Right cardiac atrium (tissue), 5 donors: Measurements from ENCODE around the gene ACTRT3. TPM values are rescaled to one million over a fixed set of nuclear protein-coding genes. Genes with fewer than 3 reads are reported as not detected.
"Not testable (repeated sequence)": the region's sequence is repeated elsewhere in the genome, so short reads cannot be mapped to it uniquely, and the experiment has no call there.

Experiments used
- ATAC-seq, 2 donors: fragments of 200-7000 bp; cut with Tn5 transposase; one replicate each; pipeline versions ENCODE4 v1.8.0 to v1.9.1; 2020; ENCODE audit warnings: moderate library complexity in 2 of 2, mild to moderate bottlenecking in 1 of 2
- DNase-seq, 3 donors: peaks; one replicate each; pipeline ENCODE4 v3.0.0-alpha.2; 2020
- H3K27ac ChIP-seq: one replicate; pipeline ENCODE4 v1.5.1; 2013; ENCODE audit warnings: mild to moderate bottlenecking, low read length, control low read depth, moderate library complexity
- H3K27me3 ChIP-seq: one replicate; pipeline ENCODE4 v1.6.1; 2013; ENCODE audit not compliant: control insufficient read depth, insufficient read depth
- H3K4me1 ChIP-seq: one replicate; pipeline ENCODE4 v1.6.1; 2013; ENCODE audit warnings: low read length; ENCODE audit not compliant: control insufficient read depth, insufficient read depth
- H3K4me3 ChIP-seq: one replicate; pipeline ENCODE4 v1.5.1; 2013; ENCODE audit warnings: low read length, control low read depth
- H3K9me3 ChIP-seq: one replicate; pipeline ENCODE4 v1.6.1; 2013; ENCODE audit warnings: low read length; ENCODE audit not compliant: control insufficient read depth
- WGBS: extraction: QIAGEN DNeasy Blood & Tissue Kit; methylation state at CpG from one replicate; pipeline ENCODE4 v1.1.7; 2013; 5-methylcytosine and 5-hydroxymethylcytosine counted together
- intact Hi-C, 4 donors: fragments of 100-400 bp; cut with DNase I; formaldehyde crosslinking; loops; one replicate each; pipeline versions ENCODE4 v1.11.0 to v1.14.0; 2022 to 2023
- polyA plus RNA-seq: library from polyadenylated mRNA; stranded (reverse); fragments of 200-250 nt; gene quantifications from one replicate; pipeline ENCODE4 v1.2.3, GENCODE V29; 2013
- total RNA-seq, 4 donors: library from RNA; stranded (reverse); fragmentation: NEBNext Ultra II Directional; extraction: Animal tissue kit (Norgen Biotek cat#: 25700); gene quantifications; one replicate each; pipeline ENCODE4 v1.2.1, GENCODE V29; 2021
- donor health status: healthy with polysubstance abuse.
- donor health status: DM: no; HTN: yes; CAD: no.
- donor health status: DM: no; HTN: no; CAD: no.
- donor health status: DM: no; HTN: yes; CAD: no; lungs with severe emphysema.
- donor health status: DM: yes; HTN: yes; CAD: no.

The ACTRT3 gene
- total and polyA plus RNA-seq, 5 donors = 1.1 to 2.8 (median 2.1) TPM

- Histone ChIP-seq H3K27ac (no peak overlapping the region), H3K27me3 (peaks cover 3% of the 10 kb centered on the region), H3K4me1 (no peaks in the 10 kb centered on the region), H3K4me3 (no peak overlapping the region), H3K9me3 (no peaks in the 10 kb centered on the region)
- DNase-seq (no peak), ATAC-seq (no peak)
- intact Hi-C loops = no loop called here
- WGBS = 31% methylated on average over 2 of the region's 2 CpGs
Measured at GRCh38 chr3:169750665-169751064, 18.7 kb downstream of the ACTRT3 start.

DNA sequence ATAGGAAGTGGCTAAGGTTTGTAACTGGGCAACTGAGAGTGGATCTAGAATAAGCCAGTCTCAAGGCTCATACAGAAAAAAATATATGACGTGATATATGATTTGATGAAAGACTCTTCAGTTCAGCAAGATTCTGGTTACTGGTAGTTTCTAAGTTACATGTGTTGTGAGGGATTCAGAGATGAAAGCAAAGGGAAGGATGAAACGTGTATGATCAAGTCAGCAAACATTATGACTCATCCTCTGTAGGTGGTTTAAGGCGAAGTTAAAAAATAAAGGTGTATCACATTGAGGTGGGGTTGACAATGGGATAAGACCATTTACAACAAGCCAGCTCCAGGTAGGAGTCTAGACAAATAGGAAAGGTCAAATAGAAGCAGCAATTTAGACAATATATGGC is 20.7 kb downstream of the ACTRT3 start:
- no peak overlapping the region for H3K27ac ChIP-seq
- H3K4me1 ChIP-seq = no peaks in the 10 kb centered on the region
- DNase-seq (no peak), ATAC-seq (no peak)
- WGBS = 74% methylated on average over 3 of the region's 3 CpGs
- H3K27me3 ChIP-seq = peaks cover 3% of the 10 kb centered on the region
- H3K9me3 ChIP-seq = no peaks in the 10 kb centered on the region
- H3K4me3 ChIP-seq = no peak overlapping the region
- intact Hi-C loops = loop anchor here in 3 of 4 donors (5.0 to 10.0 kb wide), 5 partner anchors 81 to 794 kb away; no protein-coding TSS in a partner anchor

DNA sequence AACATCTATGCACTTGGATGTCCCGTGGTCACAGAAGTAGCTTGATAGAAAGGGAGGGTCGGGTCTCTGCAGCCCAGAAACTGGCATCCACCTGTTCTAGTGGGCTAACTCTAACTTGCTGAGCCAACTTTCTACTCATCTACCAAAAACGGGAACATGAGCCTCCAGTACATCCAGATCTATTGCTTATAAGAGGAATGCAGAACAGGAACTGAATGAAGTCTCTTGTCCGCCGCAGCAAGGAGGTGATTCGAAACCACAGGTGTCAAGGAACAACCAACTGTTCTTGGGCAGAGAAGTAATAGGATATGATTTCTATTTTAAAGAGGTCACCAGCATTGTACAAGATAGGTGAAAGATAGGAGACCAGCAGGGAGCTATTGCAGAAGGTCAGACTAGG is 22.4 kb downstream of the ACTRT3 start:
- DNase-seq = no peak
- 65% methylated on average over 6 of the region's 6 CpGs for WGBS
- H3K4me3 ChIP-seq = no peak overlapping the region
- ATAC-seq = no peak
- intact Hi-C loops = loop anchor here in 3 of 4 donors (5.0 to 10.0 kb wide), 5 partner anchors 80 to 792 kb away; no protein-coding TSS in a partner anchor
- peaks cover 3% of the 10 kb centered on the region for H3K27me3 ChIP-seq
- H3K9me3 ChIP-seq = no peaks in the 10 kb centered on the region
- H3K4me1 ChIP-seq = no peaks in the 10 kb centered on the region
- H3K27ac ChIP-seq = no peak overlapping the region

DNA sequence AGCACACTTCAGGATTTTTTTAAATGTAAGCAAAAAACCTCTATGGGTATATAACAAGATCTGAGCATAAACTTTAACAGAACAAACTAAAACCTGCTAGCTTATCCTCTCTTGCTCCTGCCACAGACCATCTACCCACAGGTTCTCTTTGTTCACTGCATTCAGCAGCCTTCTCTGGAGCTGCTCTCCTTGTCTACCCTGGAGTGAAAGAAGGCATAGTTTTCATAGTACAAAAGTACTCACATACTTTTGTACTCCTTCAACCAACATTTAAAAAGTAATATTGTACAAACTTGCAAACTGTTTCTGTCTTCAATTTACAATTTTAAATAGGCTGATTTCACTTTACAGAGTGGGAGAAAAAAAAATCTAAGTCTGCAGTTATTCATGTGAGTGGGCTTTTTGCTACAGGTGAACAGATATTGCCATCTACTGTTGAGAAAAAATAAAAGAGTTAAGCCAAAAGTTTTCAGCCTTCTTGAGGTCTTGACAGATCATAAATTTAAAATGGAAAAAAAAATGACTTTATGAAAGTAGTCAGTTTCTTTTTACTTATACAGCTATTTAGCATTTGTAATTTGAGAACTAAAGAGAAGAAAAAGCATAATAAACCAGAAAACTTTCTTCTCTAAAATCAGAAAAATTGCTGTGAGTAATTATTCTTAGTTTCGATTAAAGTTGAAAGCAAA is 24.9 kb downstream of the ACTRT3 start:
- intact Hi-C loops = loop anchor here in 3 of 4 donors (5.0 to 10.0 kb wide), 5 partner anchors 77 to 790 kb away; no protein-coding TSS in a partner anchor
- H3K27ac ChIP-seq = no peak overlapping the region
- ATAC-seq (peak; percentile 39 to 47), DNase-seq (no peak)
- H3K4me3 ChIP-seq = no peak overlapping the region
- WGBS = 45% methylated on average over 1 of the region's 1 CpG
- H3K27me3 ChIP-seq = peaks cover 3% of the 10 kb centered on the region
- H3K4me1 ChIP-seq = no peaks in the 10 kb centered on the region
- H3K9me3 ChIP-seq = no peaks in the 10 kb centered on the region

DNA sequence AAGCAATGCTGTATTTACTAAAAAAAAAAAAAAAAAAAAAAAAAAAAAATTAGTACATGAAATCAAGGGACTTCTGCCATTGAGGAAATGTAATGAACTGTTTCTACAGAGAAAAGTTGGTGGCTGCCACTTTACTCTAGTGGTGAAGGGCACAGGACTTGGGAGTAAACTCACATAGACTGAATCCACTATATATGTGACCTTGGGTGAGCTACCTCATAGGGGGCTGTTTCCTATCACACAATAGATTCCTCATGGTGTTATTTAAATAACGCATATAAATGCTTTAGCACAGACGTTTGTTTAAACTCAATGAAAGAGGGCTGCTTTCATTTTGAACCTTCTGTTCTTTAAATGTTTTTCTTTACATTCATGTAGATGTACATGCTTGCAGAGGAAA is 30.3 kb downstream of the ACTRT3 start:
- intact Hi-C loops = no loop called here
- ATAC-seq (no peak), DNase-seq (no peak)
- Histone ChIP-seq H3K9me3 (no peaks in the 10 kb centered on the region), H3K4me1 (no peaks in the 10 kb centered on the region), H3K27me3 (no peaks in the 10 kb centered on the region), H3K27ac (no peak overlapping the region), H3K4me3 (no peak overlapping the region)
- 68% methylated on average over 2 of the region's 2 CpGs for WGBS

GRCh38 chr3:169731857-169732256 is 37.5 kb downstream of the ACTRT3 start:
- H3K4me3 ChIP-seq, H3K27ac ChIP-seq, ATAC-seq, H3K9me3 ChIP-seq, H3K27me3 ChIP-seq, DNase-seq, H3K4me1 ChIP-seq, intact Hi-C loops: not testable (repeated sequence)

GRCh38 chr3:169722724-169723123 is 46.6 kb downstream of the ACTRT3 start:
- H3K4me1 ChIP-seq = no peaks in the 10 kb centered on the region
- H3K9me3 ChIP-seq = no peaks in the 10 kb centered on the region
- ATAC-seq = no peak
- intact Hi-C loops = no loop called here
- no peak for DNase-seq
- no peak overlapping the region for H3K27ac ChIP-seq
- no peak overlapping the region for H3K4me3 ChIP-seq
- H3K27me3 ChIP-seq = no peaks in the 10 kb centered on the region

DNA sequence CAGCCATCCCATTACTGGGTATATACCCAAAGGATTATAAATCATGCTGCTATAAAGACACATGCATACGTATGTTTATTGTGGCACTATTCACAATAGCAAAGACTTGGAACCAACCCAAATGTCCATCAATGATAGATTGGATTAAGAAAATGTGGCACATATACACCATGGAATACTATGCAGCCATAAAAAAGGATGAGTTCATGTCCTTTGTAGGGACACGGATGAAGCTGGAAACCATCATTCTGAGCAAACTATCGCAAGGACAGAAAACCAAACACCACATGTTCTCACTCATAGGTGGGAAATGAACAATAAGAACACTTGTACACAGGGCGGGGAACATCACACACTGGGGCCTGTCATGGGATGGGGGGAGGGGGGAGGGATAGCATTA is 50.9 kb downstream of the ACTRT3 start:
- H3K27me3 ChIP-seq, DNase-seq, ATAC-seq, H3K9me3 ChIP-seq, intact Hi-C loops, H3K27ac ChIP-seq, H3K4me1 ChIP-seq, H3K4me3 ChIP-seq: not testable (repeated sequence)
- 93% methylated on average over 4 of the region's 4 CpGs for WGBS

Other genes with a start within 250 kb of the ACTRT3 start
- gene MECOM, start 105.8 kb downstream of the ACTRT3 start, total RNA-seq = 10 to 100 TPM; 23.2 to 29.9 (median 27.1) TPM
- 8.2 TPM for gene MECOM, start 105.8 kb downstream of the ACTRT3 start, polyA plus RNA-seq
- 1 to 10 TPM; 1.2 to 2.8 (median 1.4) TPM for gene TERC, start 4.5 kb downstream of the ACTRT3 start, total RNA-seq
- not detected for gene TERC, start 4.5 kb downstream of the ACTRT3 start, polyA plus RNA-seq
- gene MYNN, start 3.8 kb upstream of the ACTRT3 start, total RNA-seq = 10 to 100 TPM; 12.4 to 16.0 (median 12.8) TPM
- gene MYNN, start 3.8 kb upstream of the ACTRT3 start, polyA plus RNA-seq = 8.4 TPM
- gene LRRIQ4, start 43.3 kb upstream of the ACTRT3 start, total RNA-seq = not detected
- not detected for gene LRRIQ4, start 43.3 kb upstream of the ACTRT3 start, polyA plus RNA-seq
- 1 to 10 TPM; 2.1 to 5.5 (median 2.7) TPM for gene LRRC34, start 43.3 kb upstream of the ACTRT3 start, total RNA-seq
- gene LRRC34, start 43.3 kb upstream of the ACTRT3 start, polyA plus RNA-seq = 2.9 TPM
- not detected for gene LRRC31, start 100.4 kb upstream of the ACTRT3 start, total RNA-seq
- gene LRRC31, start 100.4 kb upstream of the ACTRT3 start, polyA plus RNA-seq = not detected
- not detected for gene SAMD7, start 142.0 kb upstream of the ACTRT3 start, total RNA-seq
- not detected for gene SAMD7, start 142.0 kb upstream of the ACTRT3 start, polyA plus RNA-seq
- gene SEC62, start 197.2 kb upstream of the ACTRT3 start, total RNA-seq = 10 to 100 TPM; 90.0 to 99.7 (median 97.2) TPM
- gene SEC62, start 197.2 kb upstream of the ACTRT3 start, polyA plus RNA-seq = 45.0 TPM